Right renal pelvis (tissue), 4 donors: ENCODE data around the gene APOL4. TPM values are rescaled to one million over a fixed set of nuclear protein-coding genes. Genes with fewer than 3 reads are reported as not detected.
"Not testable (repeated sequence)": the region's sequence is repeated elsewhere in the genome, so short reads cannot be mapped to it uniquely, and the experiment has no call there.

Experiments used
- DNase-seq, 4 donors: peaks; one replicate each; pipeline ENCODE4 v3.0.0-alpha.2; 2013; ENCODE audit warnings: low read depth in 4 of 4, low spot score in 3 of 4, missing footprints in 1 of 4
- polyA plus RNA-seq, 4 donors: library from polyadenylated mRNA; unstranded; fragments of 120-200 nt; gene quantifications; one replicate each; pipeline ENCODE4 v1.2.1, GENCODE V29; 2013; ENCODE audit not compliant: insufficient read length in 4 of 4

Gene APOL4
- polyA plus RNA-seq, 4 donors: 6.2 to 10.5 (median 9.3) TPM

GRCh38 chr22:36232715-36233401 is 31.2 kb upstream of the APOL4 start:
- DNase-seq: no peak

- not testable (repeated sequence) for DNase-seq
Measured at GRCh38 chr22:36231051-36231450, 29.4 kb upstream of the APOL4 start.

GRCh38 chr22:36229649-36230048 is 28.0 kb upstream of the APOL4 start:
- not testable (repeated sequence) for DNase-seq

- no peak for DNase-seq
Measured at GRCh38 chr22:36228944-36229343, 27.3 kb upstream of the APOL4 start.

GRCh38 chr22:36228369-36228768 is 26.8 kb upstream of the APOL4 start:
- DNase-seq: not testable (repeated sequence)

- no peak for DNase-seq
Measured at GRCh38 chr22:36227806-36228205, 26.2 kb upstream of the APOL4 start.

- DNase-seq: no peak
Measured at GRCh38 chr22:36227396-36227795, 25.8 kb upstream of the APOL4 start.

- no peak for DNase-seq
Measured at GRCh38 chr22:36226189-36226588, 24.6 kb upstream of the APOL4 start.

- DNase-seq: no peak
Measured at GRCh38 chr22:36225333-36225922, 23.8 kb upstream of the APOL4 start.

GRCh38 chr22:36224245-36224644 is 22.6 kb upstream of the APOL4 start:
- no peak for DNase-seq

- DNase-seq: no peak
Measured at GRCh38 chr22:36223504-36223903, 21.9 kb upstream of the APOL4 start.

- DNase-seq: no peak
Measured at GRCh38 chr22:36222887-36223450, 21.4 kb upstream of the APOL4 start.

GRCh38 chr22:36221799-36222751 is 20.5 kb upstream of the APOL4 start:
- DNase-seq: no peak

- DNase-seq: no peak
Measured at GRCh38 chr22:36220451-36220921, 18.9 kb upstream of the APOL4 start.

- DNase-seq: no peak
Measured at GRCh38 chr22:36218648-36219193, 17.1 kb upstream of the APOL4 start.

- no peak for DNase-seq
Measured at GRCh38 chr22:36215981-36216380, 14.4 kb upstream of the APOL4 start.

GRCh38 chr22:36213586-36213985 is 12.0 kb upstream of the APOL4 start:
- no peak for DNase-seq

GRCh38 chr22:36212901-36213300 is 11.3 kb upstream of the APOL4 start:
- no peak for DNase-seq

- no peak for DNase-seq
Measured at GRCh38 chr22:36211237-36211861, 9.7 kb upstream of the APOL4 start.

GRCh38 chr22:36210224-36210623 is 8.6 kb upstream of the APOL4 start:
- no peak for DNase-seq
